ENCODE data around the gene MARK2.

MARK2 gene

GRCh38 chr11:63958008-63958407, 119.1 kb downstream of the MARK2 start:
- no peak for TF ChIP-seq CTCF (IDR thresholded peaks at IDR 0.05)
- DNase-seq (ENCODE audit: low spot score), result no peak
- Histone ChIP-seq H3K27ac (no peak overlapping the region), H3K4me3 (no peak overlapping the region)

Data from coronary artery (tissue), 2 donors.